HepG2 (cell line): ENCODE results near the gene ME3.

ENCODE experiments used
- CTCF ChIP-seq: sonication (generic); formaldehyde crosslinking; IDR thresholded peaks from 2 replicates; pipeline ENCODE4 v1.5.0; 2020; ENCODE audit warnings: mild to moderate bottlenecking, missing genetic modification reagents, moderate library complexity
- ZSCAN20 ChIP-seq: sonication (generic); formaldehyde crosslinking; IDR thresholded peaks from 2 replicates; pipeline ENCODE4 v1.4.0; 2020; ENCODE audit warnings: missing genetic modification reagents, mild to moderate bottlenecking, borderline replicate concordance

DNA sequence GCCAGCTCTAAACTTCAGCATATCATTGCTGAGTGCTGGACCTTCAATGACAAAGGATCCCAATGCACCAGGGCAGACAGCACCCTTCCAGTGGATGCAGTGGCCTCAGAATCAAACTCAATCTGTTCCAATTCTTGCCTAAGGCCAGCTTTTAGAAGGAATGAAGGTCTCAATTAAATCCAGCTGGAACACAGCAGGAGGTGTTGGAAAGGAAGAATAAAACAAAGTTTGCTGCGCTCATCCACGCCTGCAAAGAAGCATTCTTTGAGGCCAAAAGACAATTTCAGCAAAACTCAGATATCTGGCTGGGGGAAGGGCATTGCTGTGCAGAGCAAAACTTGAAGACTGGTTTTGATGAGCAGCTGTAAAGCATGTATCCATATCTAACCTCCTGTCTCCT is 177.1 kb downstream of the ME3 start:
- TF ChIP-seq ZSCAN20 (CRISPR knock-in tag), result no peak
- no peak for TF ChIP-seq CTCF
